Myocyte (in vitro differentiated cells): ENCODE measurements around the gene ERRFI1. TPM values are rescaled to one million over a fixed set of nuclear protein-coding genes. Genes with fewer than 3 reads are reported as not detected.

Experiments
- DNase-seq: peaks from one replicate; pipeline ENCODE4 v3.0.0-alpha.2; 2012; ENCODE audit warnings: low read depth
- total RNA-seq: library from RNA; depleted of rRNA; stranded (reverse); fragments of >200 nt; gene quantifications from 2 replicates; pipeline ENCODE4 v1.2.3, GENCODE V29; 2014

ERRFI1 gene
- total RNA-seq, 1 donor from 2014 or later, result 194 TPM

DNA sequence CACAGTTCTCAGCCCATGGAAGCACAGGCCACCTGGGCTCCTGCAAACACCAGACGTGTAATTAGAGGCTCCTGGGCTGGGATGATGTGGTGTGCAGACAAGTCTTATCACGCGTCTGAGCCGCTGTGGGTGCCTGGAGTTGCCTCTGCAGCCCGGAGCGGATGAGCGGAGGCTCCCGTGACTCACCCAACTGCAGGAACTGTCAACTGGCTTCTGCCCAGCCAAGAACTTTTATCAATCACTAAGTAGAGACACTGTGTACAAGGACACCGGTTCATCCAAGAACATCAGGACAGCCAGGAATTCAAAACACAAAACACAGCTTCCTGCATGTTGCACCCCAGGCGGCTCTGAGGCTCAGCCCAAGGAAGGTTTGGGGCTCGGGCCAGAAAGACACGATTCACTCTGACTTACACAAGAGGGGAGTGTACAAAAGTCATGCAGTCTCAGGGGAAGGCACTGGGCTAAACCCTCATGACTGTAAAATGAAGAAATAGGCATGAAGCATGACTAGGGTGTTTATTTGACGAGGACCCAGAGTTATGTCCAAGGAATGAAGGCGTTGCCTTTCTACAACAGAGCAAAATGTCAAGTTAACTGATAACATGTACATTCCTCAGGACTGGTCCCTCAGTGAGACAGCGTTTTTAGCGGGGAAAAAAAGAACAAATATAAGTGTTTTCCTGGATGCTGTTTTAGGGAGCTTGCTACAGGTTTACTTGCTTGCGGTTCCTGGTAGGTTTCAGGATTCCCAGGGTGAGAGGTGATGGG, 21.1 kb downstream of the ERRFI1 start:
- DNase-seq, result peak; percentile 84

DNA sequence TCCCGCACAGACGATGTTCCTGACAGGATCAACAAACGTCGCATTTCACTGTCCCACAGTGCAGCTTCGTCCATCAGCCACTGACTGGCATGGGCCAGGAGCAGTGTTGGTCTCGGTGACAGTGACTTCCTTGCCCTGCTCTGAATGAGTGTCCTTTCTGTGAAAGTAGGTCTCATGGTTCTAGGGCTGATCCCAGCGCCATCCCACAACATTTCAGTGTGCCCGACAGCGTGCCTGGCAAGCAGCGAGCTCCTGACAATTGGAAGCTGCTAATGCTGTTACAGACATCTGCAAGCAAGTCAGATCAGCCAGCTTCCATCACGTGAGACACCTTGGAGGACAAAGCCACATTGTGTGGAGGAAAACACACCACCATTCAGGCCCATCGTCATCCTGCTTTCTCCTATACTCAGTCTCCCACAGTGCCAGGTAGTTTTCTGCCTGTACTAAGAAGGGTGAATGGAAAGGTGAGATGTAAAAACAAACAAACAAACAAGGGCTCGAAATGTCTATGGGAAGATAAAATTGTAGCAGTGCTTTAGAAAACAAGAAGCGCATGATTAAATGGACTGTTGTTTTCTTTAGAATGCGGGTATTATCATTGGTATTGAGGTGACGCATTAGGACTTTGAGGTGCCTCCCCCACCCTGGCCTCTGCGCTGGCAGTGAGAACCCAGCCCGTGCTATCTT, 21.9 kb downstream of the ERRFI1 start:
- DNase-seq, result no peak

DNA sequence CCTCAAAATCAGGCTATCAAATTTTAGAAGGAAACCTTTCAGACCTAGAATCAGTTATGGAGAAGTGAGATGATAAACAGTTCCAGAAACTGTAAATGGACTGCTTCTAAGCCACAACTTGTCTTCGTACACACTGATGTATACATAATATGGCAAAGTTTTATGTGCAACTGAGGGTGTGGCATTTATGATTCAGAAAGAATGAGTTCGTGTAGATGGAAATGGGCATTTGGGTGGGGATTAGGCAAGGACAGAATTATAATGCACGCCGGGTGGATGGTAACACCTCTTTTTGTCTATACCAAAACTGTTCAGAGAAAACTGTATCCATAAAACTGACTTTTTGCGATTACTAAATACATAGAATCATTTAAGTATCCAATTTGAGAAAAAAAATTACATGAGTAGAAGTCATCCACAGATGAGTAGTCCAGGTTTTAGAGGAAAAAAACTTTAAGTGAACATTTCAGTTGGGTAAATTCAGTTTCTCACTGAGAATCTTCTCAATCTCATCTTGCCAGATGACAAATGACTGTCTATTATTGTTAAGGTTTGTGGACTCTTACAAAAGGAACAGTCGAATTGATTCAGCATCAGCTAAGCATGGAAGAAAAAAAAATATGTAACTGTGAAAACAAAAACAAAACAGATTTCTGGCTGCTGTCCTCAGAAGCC, 22.5 kb downstream of the ERRFI1 start:
- no peak for DNase-seq

DNA sequence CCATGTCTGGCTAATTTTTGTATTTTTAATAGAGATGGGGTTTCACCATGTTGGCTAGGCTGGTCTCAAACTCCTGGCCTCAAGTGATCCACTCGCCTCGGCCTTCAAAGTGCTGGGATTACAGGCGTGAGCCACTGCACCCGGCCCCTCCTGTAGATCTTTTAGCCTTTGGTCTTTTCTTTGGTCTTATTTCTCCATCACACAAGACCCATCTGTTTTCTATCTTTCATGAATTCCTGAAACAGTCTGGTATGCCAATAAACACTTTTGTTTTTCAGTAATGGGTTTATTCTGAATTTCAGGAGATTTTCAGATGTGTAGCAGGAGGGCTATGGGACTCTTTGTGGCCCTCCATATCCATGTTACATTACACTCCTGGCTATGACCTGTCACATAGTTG, 23.2 kb downstream of the ERRFI1 start:
- no peak for DNase-seq

DNA sequence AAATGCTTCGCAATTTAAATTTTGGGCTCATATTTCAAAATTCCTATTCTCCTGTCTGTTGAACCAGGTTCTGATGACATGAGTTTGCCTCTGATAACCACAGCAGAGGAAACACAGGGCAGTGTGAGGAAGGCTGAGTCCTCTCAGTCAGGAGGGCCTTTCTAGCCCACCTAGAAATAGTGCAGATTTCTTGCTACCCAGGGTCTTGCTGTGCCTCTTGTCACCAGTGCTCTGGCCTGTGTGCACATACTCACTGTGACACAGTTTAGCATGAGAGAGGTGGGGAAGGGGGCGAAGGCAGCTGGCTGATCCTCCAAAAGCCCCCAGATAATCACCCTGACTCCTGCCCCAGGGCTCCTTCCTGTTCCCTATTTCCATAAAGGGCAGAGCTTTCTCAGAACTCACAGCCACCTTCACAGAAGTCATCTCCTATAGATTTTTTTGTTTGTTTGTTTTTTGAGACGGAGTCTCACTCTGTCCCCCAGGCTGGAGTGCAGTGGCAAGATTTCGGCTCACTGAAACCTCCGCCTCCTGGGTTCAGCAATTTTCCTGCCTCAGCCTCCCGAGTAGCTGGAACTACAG, 23.7 kb downstream of the ERRFI1 start:
- DNase-seq, result no peak

DNA sequence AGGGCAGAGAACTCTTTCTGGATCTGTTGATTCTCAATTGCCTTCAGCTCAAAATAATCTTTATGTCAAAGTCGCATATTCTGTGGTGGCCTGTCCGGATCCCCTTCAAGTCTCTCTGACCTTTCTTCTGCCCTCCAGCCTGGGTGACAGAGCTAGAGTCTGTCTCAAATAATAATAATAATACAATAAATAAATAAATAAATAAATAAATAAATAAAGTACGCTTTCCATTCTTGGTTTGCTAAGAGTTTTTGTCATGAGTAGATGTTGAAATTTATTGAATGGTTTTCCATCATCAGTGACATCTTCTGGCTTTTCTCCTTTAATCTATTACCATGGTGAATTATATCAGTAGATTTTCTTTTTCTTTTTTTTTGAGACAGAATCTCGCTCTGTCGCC, 30.7 kb downstream of the ERRFI1 start:
- no peak for DNase-seq

DNA sequence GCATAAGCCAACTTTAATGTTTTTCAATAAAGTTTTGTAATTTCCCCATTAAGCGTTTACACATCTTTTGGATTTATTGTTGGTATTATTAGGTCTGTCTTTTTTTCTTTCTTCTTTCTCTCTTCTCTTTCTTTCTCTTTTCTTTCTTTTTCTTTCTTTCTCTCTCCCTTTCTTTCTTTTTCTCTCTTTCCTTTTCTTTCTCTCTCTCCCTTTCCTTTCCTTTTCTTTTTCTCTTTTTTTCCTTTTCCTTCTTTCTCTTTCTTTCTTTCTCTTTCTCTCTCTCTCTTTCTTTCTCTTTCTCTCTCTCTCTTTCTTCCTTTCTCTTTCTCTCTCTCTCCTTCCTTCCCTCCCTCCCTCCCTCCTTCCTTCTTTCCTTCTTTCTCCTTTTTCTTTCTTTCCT, 31.3 kb downstream of the ERRFI1 start:
- DNase-seq, result no peak

DNA sequence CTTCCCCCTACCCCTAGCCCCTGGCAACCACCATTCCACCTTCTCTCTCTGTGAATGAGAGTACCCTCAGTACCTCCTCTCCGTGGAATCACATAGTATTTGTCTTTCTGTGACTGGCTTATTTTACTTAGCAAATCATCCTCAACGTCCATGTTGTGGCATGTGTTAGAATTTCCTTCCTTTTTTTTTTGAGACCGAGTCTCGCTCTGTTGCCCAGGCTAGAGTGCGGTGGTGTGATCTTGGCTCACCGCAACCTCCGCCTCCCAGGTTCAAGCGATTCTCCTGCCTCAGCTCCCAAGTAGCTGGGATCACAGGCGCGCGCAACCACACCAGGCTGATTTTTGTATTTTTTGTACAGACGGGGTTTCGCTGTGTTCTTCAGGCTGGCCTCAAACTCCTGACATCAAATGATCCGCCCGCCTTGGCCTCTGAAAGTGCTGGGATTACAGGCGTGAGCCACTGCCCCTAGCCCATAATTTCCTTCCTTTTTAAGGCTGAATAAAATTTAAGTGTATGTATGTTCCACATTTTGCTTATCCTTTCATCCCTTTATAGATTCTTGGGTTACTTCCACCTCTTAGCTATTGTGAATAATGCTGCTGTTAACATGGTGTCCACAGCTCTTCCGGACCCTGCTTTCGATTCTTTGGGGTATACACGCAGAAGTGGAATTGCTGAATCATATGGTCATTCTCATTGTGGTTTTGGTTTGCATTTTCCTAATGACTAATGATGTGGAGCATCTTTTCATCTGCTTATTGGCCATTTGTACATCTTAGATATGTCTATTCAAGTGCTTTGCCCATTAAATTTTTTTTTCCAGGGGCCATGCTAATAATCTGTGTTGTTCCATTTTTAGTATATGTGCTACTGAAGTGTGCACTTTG, 32.3 kb downstream of the ERRFI1 start:
- peak; percentile 72 for DNase-seq

DNA sequence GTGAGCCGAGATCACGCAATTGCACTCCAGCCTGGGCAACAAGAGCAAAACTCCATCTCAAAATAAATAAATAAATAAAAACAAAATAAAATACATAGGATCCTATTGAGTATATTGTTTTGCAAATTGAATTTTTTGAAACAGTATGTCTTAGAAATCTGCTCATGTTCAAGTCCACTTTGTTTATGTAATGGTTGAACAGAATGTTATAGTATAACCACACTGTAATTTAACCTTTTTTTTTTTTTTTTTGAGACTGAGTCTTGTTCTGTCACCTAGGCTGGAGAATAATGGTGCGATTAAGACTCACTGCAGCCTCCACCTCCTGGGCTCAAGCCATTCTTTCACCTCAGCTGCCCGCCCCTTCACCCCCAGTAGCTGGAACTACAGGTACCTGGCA, 33.2 kb downstream of the ERRFI1 start:
- DNase-seq, result no peak

DNA sequence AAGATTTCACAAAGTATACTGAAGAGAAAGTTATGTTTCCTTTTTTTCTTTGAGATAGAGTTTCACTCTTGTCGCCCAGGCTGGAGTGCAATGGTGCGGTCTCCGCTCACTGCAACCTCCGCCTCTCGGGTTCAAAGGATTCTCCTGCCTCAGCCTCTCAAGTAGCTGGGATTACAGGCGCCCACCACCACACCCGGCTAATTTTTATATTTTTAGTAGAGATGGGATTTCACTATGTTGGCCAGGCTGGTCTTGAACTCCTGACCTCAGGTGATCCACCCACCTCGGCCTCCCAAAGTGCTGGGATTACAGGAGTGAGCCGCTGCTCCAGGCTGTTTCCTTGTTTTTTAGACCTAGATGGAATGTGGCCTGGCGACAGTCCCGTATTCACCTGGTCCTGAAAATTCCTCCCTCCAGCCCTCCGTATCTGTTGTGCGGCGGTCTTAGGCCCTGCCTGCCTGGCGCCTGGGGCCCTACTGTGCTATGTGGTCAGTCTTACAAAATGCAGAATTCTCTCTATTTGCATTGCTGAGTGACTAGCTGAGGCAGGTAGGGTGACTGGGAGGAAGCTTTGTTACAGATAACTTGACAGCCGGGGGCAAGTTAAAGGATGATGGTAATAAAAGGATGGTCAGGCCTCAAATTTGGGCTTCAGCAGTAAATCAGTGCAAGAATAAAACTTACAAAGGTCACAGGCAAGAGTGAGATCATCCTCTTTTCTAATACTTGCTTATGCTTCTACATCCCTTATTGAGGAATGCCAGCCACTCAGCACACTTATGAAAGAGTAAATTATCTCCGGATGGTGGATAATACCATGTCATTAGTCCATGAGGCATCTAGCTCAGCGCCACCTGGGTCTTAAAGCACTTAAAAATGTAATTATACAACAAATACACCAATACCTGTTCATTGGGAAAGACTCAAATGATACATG, 34.3 kb downstream of the ERRFI1 start:
- DNase-seq, result no peak

DNA sequence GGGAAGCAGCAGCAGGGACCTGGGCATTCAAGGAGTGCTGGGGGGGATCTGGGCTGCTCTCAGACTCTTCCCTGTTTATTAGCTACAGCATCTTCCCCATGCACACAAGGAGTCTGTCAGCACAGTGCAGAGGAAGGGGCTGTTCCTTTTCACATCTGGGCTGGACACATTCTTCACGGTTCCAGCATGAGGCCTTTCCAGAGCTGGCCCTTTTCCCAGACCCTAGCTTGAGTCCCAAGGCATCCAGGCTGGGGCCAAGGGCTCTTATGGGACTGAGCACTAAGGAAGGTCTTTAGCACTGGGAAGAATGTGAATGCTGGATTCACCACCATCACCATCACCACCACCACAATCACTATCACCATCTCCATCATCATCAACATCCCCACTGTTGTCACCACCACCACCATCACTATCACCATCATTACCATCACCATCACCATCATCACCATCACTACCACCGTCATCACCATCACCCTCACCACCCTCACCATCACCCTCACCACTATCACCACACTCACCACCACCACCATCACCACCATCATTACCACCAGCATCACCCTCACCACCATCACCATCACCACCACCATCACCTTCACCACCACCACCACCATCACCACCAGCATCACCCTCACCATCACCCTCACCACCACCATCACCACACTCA, 36.2 kb downstream of the ERRFI1 start:
- DNase-seq, result no peak

DNA sequence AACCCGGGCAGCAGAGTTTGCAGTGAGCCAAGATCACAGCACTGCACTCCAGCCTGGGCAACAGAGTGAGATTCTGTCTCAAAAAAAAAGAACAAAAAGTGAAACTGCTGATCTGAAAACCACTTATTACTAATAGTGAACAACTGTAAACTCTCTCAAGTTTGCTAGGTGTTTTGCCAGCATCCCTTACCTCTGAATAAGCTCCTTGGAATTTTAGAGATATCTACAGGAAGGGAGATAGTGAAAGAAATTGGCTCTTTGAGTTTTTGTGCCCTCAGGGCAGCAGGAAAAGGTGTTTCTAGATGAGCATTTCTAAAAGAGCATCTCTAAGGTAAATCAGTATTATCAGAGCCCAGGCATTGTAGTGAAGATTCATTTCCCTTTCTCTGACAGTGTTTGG, 37.5 kb downstream of the ERRFI1 start:
- no peak for DNase-seq

DNA sequence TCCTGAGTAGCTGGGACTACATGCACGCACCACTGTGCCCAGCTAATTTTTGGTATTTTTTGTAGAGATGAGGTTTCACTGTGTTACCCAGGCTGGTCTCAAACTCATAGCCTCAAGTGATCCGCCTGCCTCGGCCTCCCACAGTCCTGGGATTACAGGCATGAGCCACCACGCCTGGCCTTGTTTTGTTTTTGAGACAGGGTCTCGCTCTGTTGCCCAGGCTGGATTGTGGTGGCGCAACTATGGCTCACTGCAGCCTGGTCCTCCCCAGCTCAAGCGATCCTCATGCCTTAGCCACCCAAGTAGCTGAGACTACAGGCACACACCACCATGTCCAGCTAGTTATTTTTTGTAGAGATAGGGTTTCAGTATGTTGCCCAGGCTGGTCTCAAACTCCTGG, 38.6 kb downstream of the ERRFI1 start:
- DNase-seq, result no peak

DNA sequence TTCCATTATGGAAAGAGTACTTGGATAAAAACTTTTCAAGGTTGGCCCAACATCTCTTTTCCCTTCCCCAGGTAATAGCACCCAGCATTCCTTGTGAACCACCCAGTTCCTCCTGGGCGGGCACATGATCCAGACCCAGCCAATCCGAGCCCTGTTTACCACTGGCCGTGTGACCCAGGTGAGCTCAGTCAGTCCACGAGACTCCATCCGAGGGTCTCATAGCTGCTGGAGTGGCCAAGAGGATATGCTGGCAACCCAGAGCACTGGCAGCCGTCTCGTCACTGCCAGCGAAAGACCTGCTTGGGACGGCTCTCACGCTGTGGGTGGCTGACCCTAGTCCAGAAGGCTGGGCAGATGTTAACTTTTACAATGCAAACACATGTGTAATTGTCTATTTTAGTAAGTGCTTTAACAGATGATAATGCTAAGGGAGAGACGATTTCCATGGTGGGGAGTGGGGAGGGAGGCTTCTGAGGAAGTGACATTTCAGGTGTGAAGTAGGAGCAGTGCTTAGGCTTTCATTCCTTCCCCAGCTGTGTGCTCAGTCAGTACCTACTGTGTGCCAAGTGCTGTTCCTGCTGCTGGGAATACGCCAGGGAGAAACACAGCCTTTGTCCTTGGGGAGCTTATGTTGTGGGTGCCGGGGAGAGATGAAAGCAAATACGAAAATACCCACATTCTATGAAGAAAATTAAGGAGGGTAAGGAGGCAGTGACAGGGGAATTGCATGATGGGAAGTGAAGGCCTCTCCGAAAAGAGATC, 40.1 kb downstream of the ERRFI1 start:
- DNase-seq, result no peak

DNA sequence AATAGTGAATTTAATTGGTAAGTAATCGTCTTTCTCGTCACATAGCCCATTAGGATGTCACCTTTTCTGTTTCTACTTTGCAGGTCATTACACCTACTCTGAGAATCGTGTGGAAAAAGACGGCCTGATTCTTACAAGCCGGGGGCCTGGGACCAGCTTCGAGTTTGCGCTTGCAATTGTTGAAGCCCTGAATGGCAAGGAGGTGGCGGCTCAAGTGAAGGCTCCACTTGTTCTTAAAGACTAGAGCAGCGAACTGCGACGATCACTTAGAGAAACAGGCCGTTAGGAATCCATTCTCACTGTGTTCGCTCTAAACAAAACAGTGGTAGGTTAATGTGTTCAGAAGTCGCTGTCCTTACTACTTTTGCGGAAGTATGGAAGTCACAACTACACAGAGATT, 41.3 kb downstream of the ERRFI1 start:
- DNase-seq, result no peak

DNA sequence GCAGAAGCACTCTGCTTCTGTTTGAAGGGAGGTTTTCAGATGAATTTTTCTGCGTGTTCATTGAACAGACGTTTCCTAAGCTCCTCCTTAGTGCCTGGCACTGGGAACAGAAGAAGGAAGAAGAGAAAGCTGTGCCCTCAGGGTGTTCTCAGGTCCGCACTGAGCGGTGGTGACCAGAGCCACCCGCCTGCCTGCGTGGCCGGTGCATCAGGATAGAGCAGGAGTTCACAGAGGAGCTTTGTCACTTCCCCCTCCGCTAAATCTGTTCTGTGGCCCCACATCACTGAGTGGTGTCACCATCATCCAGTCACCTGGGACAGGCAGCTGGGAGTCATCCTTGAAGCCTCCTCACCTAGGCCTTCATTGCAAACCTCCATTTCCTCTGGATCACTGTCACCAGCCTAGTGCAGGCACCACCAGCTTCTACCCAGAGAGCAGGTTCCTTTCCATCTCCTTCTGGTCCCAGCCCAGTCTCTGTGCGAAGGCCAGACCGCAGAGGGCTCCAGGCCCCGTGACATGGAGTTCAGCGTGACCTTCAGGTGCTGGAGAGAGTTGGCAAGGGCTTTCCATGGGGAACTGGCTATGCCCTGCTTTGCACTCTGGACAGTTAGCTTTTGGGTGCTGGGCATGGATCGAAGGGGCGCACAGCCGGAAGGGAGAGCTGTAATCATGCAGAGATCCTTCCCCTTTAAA, 42.9 kb downstream of the ERRFI1 start:
- no peak for DNase-seq

DNA sequence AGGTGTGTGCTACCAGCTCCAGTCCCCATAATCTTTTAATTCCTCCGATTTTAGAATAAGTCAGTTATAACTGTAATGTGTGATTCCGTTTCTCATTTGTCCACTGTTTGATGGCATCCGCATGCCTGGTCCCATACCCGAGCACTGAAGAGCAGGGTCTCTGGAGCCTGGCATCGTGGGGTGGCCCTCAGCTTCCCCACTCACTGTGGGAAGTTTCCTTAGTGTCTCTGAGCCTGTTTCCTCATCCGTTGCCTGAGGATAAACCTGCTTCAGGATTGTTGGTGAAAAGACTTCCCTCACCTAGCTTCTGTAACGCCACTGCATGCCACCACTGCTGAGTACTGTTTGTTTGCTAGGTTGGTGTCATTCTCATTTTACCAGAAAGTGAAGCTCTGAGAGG, 45.1 kb downstream of the ERRFI1 start:
- no peak for DNase-seq
